ENCODE results near the gene NIPA2. TPM values are rescaled to one million over a fixed set of nuclear protein-coding genes. Genes with fewer than 3 reads are reported as not detected.

The NIPA2 gene
- total RNA-seq, 1 donor from 2014 or later = 103 TPM

- H3K9me3 ChIP-seq (ENCODE audit: insufficient read depth, low read depth, low read length) = no peaks in the 10 kb centered on the region
- DNase-seq (ENCODE audit: low read depth) (no peak), FAIRE-seq (no peak)
- no peaks in the 10 kb centered on the region for H3K27me3 ChIP-seq (ENCODE audit: insufficient read depth, low read length)
- TF ChIP-seq CTCF (IDR thresholded peaks at IDR 0.05; ENCODE audit: insufficient read depth, low read depth, low read length) = no peak
- TF ChIP-seq EZH2 (IDR thresholded peaks at IDR 0.05; ENCODE audit: insufficient read depth, low read length) = no peak
- H2AFZ ChIP-seq (ENCODE audit: low read depth, low read length) = no peak overlapping the region
- H3K4me3 ChIP-seq (ENCODE audit: insufficient read depth, low read depth, low read length) = no peak overlapping the region
- H3K9ac ChIP-seq (ENCODE audit: low read length) = no peak overlapping the region
- H3K4me2 ChIP-seq (ENCODE audit: low read length) = no peak overlapping the region
- peaks cover 30% of the 10 kb centered on the region for H3K36me3 Mint-ChIP-seq (ENCODE audit: low read depth, unreplicated experiment)
- peaks cover 6% of the 10 kb centered on the region for H3K4me1 ChIP-seq (ENCODE audit: insufficient read depth, low read length)
- no peak overlapping the region for H3K27ac ChIP-seq (ENCODE audit: low read depth, low read length)
- peaks cover 16% of the 10 kb centered on the region for H3K36me3 ChIP-seq (ENCODE audit: insufficient read depth, low read length)
- H3K79me2 ChIP-seq (ENCODE audit: insufficient read depth, low read length) = peaks cover 6% of the 10 kb centered on the region
- H3K4me3 Mint-ChIP-seq (ENCODE audit: unreplicated experiment) = no peak overlapping the region
- H3K27ac Mint-ChIP-seq (ENCODE audit: unreplicated experiment) = no peak overlapping the region
- no peaks in the 10 kb centered on the region for H3K27me3 Mint-ChIP-seq (ENCODE audit: low read depth, unreplicated experiment)
- peaks cover 6% of the 10 kb centered on the region for H3K4me1 Mint-ChIP-seq (ENCODE audit: low read depth, unreplicated experiment)
- H3K9me3 Mint-ChIP-seq (ENCODE audit: unreplicated experiment) = no peaks in the 10 kb centered on the region
- H4K20me1 ChIP-seq (ENCODE audit: insufficient read depth, low read length) = peaks cover 25% of the 10 kb centered on the region
Measured at GRCh38 chr15:22878103-22878502, 39.6 kb downstream of the NIPA2 start.

- Mint-ChIP-seq H3K27ac (ENCODE audit: unreplicated experiment) (no peak overlapping the region), H3K27me3 (ENCODE audit: low read depth, unreplicated experiment) (no peaks in the 10 kb centered on the region), H3K4me1 (ENCODE audit: low read depth, unreplicated experiment) (peaks cover 1% of the 10 kb centered on the region), H3K4me3 (ENCODE audit: unreplicated experiment) (no peak overlapping the region), H3K36me3 (ENCODE audit: low read depth, unreplicated experiment) (peaks cover 26% of the 10 kb centered on the region), H3K9me3 (ENCODE audit: unreplicated experiment) (no peaks in the 10 kb centered on the region)
- Histone ChIP-seq H3K36me3 (ENCODE audit: insufficient read depth, low read length) (peaks cover 16% of the 10 kb centered on the region), H3K9ac (ENCODE audit: low read length) (no peak overlapping the region), H3K27me3 (ENCODE audit: insufficient read depth, low read length) (no peaks in the 10 kb centered on the region), H3K4me2 (ENCODE audit: low read length) (no peak overlapping the region), H4K20me1 (ENCODE audit: insufficient read depth, low read length) (peaks cover 25% of the 10 kb centered on the region), H3K4me3 (ENCODE audit: insufficient read depth, low read depth, low read length) (no peak overlapping the region), H2AFZ (ENCODE audit: low read depth, low read length) (no peak overlapping the region), H3K4me1 (ENCODE audit: insufficient read depth, low read length) (no peaks in the 10 kb centered on the region), H3K9me3 (ENCODE audit: insufficient read depth, low read depth, low read length) (no peaks in the 10 kb centered on the region), H3K27ac (ENCODE audit: low read depth, low read length) (no peak overlapping the region), H3K79me2 (ENCODE audit: insufficient read depth, low read length) (peaks cover 6% of the 10 kb centered on the region)
- no peak for FAIRE-seq
- no peak for DNase-seq (ENCODE audit: low read depth)
- TF ChIP-seq CTCF (IDR thresholded peaks at IDR 0.05; ENCODE audit: insufficient read depth, low read depth, low read length) (no peak), EZH2 (IDR thresholded peaks at IDR 0.05; ENCODE audit: insufficient read depth, low read length) (no peak)
Measured at GRCh38 chr15:22880068-22880980, 41.9 kb downstream of the NIPA2 start.

Measured in astrocyte (in vitro differentiated cells and primary cell).